ENCODE data around the gene CLBA1. TPM values are rescaled to one million over a fixed set of nuclear protein-coding genes. Genes with fewer than 3 reads are reported as not detected.

The CLBA1 gene
- total RNA-seq, 1 donor from 2014 or later: 3.9 TPM

DNA sequence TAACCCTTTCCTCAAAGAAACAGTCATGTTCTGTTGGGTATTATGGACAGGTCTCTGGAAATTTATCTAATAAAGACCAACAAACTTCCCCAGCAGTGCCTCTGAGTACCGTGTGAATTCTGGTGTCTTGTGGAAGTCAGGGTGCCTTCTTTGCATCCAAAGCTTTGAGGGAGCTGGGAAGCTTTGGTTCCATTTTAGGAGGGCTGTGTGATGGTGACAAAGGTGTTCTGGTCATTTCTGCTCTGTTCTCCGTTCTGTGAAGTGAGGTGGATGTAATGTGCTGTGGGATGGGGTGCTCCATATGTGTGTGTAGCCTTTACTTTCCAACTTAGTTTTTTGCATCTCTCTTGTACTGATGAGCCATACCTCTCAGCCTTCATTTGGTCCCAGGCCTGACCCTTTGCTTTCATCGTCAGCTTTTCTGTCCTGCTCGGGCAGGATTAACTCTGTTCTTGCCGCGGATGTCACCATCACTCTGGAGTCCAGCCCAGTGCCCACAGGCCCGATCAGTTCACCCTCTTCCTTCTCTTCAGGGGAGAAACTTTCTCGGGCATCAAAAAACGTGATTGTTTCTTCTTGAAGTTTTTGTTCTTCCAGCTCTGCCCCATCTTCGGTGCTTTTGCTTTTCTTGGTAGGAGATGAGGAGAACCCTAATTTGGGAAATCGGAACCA lies 47.8 kb upstream of the CLBA1 start:
- no peak for DNase-seq
- peak overlapping the region; percentile 4 for H3K27ac Mint-ChIP-seq
- intact Hi-C loops (cut with micrococcal nuclease): no loop called here

DNA sequence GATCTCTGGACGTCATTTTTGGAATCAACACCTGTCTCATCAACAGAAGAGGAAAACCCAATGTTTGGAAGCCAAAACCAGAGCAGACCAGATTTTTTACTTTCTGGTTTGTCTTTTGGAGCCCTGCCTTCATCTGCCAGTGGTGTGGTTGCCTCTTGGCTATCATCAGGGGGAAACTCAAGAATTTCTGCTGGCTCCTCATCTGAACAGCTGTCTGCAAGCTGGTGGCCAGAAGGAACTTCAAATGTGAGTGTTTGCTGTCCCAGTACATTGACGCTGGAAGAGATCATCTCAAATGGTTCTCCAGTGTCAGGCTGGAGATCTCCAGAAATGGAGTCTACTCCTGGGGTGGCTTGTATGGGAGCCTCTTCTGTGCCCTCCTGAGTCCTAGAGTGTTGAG lies 47.2 kb upstream of the CLBA1 start:
- ChIA-PET CTCF (no interaction called here), POLR2A (interaction anchor here (0.6 to 10.5 kb wide), 2 partner anchors 15 to 119 kb away, joined by 6 to 114 read pairs; partner anchors contain the start of gene PLD4)
- Mint-ChIP-seq H3K4me1 (peaks cover 11% of the 10 kb centered on the region), H3K4me3 (no peak overlapping the region), H3K36me3 (ENCODE audit: low read depth) (peaks cover 4% of the 10 kb centered on the region), H3K27ac (peak overlapping the region; percentile 4), H3K27me3 (no peaks in the 10 kb centered on the region), H3K9me3 (no peaks in the 10 kb centered on the region)
- no peak for DNase-seq
- TF ChIP-seq, protein P1, sequence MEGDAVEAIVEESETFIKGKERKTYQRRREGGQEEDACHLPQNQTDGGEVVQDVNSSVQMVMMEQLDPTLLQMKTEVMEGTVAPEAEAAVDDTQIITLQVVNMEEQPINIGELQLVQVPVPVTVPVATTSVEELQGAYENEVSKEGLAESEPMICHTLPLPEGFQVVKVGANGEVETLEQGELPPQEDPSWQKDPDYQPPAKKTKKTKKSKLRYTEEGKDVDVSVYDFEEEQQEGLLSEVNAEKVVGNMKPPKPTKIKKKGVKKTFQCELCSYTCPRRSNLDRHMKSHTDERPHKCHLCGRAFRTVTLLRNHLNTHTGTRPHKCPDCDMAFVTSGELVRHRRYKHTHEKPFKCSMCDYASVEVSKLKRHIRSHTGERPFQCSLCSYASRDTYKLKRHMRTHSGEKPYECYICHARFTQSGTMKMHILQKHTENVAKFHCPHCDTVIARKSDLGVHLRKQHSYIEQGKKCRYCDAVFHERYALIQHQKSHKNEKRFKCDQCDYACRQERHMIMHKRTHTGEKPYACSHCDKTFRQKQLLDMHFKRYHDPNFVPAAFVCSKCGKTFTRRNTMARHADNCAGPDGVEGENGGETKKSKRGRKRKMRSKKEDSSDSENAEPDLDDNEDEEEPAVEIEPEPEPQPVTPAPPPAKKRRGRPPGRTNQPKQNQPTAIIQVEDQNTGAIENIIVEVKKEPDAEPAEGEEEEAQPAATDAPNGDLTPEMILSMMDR (IDR thresholded peaks at IDR 0.05): no peak
- intact Hi-C loops (cut with micrococcal nuclease): no loop called here
- no peak for ATAC-seq (ENCODE audit: low read depth)

More for the DNA sequence above, 47.8 kb upstream of the CLBA1 start:
- no peaks in the 10 kb centered on the region for H3K9me3 Mint-ChIP-seq
- peaks cover 11% of the 10 kb centered on the region for H3K4me1 Mint-ChIP-seq
- no peak overlapping the region for H3K4me3 Mint-ChIP-seq
- TF ChIP-seq, protein P1 (IDR thresholded peaks at IDR 0.05): no peak
- CTCF ChIA-PET: interaction anchor here (1.3 kb wide), 1 partner anchor 10 kb away, joined by 3 read pairs; no protein-coding TSS in a partner anchor
- peaks cover 4% of the 10 kb centered on the region for H3K36me3 Mint-ChIP-seq (ENCODE audit: low read depth)
- H3K27me3 Mint-ChIP-seq: no peaks in the 10 kb centered on the region
- ATAC-seq (ENCODE audit: low read depth): no peak
- POLR2A ChIA-PET: interaction anchor here (0.6 to 10.5 kb wide), 3 partner anchors 15 to 120 kb away, joined by 3 to 114 read pairs (median 6); partner anchors contain the start of gene PLD4

DNA sequence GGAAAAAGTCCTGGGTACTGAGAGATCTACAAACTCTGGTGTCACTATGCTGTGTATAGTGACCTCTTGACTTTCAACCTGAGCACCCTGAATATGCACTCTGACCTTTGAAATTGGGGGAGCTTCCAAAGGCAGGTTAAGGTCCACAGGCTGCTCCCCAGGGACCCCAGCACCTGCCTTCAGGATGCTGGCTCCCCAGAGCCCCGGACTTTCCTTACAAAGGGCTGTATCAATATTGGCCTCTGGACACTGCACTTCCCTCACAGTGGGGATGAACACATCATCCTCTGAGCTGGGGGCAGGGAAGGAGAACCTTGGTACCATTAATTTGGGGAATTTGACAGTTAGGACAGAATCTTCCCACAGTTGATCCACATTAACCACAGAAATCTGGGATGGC lies 46.6 kb upstream of the CLBA1 start:
- ChIA-PET POLR2A (interaction anchor here (0.5 to 10.5 kb wide), 3 partner anchors 16 to 41 kb away, joined by 3 to 114 read pairs (median 7); partner anchors contain the start of gene PLD4), CTCF (no interaction called here)
- TF ChIP-seq, protein P1 (IDR thresholded peaks at IDR 0.05): no peak
- intact Hi-C loops (cut with micrococcal nuclease): no loop called here
- ATAC-seq (ENCODE audit: low read depth): no peak
- H3K27me3 Mint-ChIP-seq: no peaks in the 10 kb centered on the region
- no peak overlapping the region for H3K4me3 Mint-ChIP-seq
- H3K4me1 Mint-ChIP-seq: peaks cover 11% of the 10 kb centered on the region
- no peak overlapping the region for H3K27ac Mint-ChIP-seq
- no peak for DNase-seq
- H3K9me3 Mint-ChIP-seq: no peaks in the 10 kb centered on the region
- peaks cover 4% of the 10 kb centered on the region for H3K36me3 Mint-ChIP-seq (ENCODE audit: low read depth)

DNA sequence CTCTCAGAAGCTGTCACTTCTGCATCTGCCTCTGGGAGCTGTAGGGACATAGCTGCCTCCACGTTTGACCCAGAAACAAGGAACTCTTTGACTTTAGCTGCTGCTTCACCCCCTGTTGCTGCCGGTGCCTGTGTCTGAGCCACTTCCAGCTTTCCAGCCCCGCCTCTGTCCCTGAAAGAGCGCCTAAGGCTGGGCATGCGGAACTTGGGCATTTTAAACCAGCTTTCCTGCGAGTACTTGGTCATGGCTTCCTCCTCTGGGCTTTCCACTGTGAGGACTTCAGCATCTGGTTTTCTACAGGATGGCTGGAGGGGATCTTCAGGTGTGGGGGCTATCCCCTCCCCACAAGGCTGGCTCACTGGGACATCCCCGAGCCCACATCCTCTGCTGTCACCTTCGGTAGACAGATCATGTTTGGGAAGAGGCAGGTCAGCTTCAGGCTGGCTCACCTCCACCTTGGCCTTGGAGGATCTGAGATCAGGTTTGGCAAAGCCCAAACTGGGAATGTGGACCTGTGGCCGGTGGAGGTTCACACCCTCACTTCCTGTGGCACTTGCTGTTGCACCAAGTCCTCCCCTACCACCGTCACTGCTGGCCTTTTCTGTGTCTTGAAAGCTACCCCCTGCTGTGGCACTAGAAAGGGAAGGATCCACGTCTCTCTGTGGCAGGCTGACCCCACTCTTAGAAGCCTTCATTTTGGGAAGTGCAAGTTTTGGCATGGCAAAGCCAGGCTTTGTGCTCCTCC lies 45.8 kb upstream of the CLBA1 start:
- DNase-seq (peak; percentile 10), ATAC-seq (ENCODE audit: low read depth) (no peak)
- intact Hi-C loops (cut with micrococcal nuclease): no loop called here
- Mint-ChIP-seq H3K4me1 (peaks cover 3% of the 10 kb centered on the region), H3K36me3 (ENCODE audit: low read depth) (peaks cover 4% of the 10 kb centered on the region), H3K27ac (no peak overlapping the region), H3K9me3 (no peaks in the 10 kb centered on the region), H3K27me3 (no peaks in the 10 kb centered on the region), H3K4me3 (no peak overlapping the region)
- ChIA-PET CTCF (interaction anchor here (0.8 kb wide), 1 partner anchor 41 kb away, joined by 5 read pairs; no protein-coding TSS in a partner anchor), POLR2A (interaction anchor here (0.5 to 10.5 kb wide), 3 partner anchors 17 to 42 kb away, joined by 3 to 114 read pairs (median 7); partner anchors contain the start of gene PLD4)
- TF ChIP-seq, protein P1 (IDR thresholded peaks at IDR 0.05): no peak
